ENCODE data around the gene NADK2. TPM values are rescaled to one million over a fixed set of nuclear protein-coding genes. Genes with fewer than 3 reads are reported as not detected.

Gene NADK2
- total RNA-seq, 1 donor from 2014 or later, result 18.4 TPM

DNA sequence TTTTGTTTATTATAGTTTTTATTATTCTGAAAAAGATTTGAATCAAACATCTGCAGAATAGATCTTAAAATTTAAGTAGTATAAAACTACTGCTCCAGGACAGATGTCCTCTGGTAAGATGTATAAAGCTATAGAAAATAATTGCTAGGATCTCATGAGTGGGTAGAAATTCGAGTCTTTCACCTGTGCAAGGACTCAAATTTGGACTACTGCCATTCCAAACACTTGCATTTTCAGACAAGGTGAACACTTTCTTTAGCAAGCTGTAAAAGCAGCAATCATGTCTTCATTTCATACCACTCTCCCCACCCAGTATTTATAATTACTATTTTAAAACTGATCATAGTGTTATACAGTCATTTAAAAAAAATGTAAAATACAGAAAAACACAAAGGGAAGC, 69.1 kb downstream of the NADK2 start:
- Histone ChIP-seq H3K36me3 (peaks cover 48 to 67% of the 10 kb centered on the region in 2 donors), H3K4me3 (no peak overlapping the region), H3K9me3 (no peaks in the 10 kb centered on the region), H3K4me1 (no peaks in the 10 kb centered on the region), H3K27ac (no peak overlapping the region), H3K27me3 (no peaks in the 10 kb centered on the region)
- TF ChIP-seq, protein P1, sequence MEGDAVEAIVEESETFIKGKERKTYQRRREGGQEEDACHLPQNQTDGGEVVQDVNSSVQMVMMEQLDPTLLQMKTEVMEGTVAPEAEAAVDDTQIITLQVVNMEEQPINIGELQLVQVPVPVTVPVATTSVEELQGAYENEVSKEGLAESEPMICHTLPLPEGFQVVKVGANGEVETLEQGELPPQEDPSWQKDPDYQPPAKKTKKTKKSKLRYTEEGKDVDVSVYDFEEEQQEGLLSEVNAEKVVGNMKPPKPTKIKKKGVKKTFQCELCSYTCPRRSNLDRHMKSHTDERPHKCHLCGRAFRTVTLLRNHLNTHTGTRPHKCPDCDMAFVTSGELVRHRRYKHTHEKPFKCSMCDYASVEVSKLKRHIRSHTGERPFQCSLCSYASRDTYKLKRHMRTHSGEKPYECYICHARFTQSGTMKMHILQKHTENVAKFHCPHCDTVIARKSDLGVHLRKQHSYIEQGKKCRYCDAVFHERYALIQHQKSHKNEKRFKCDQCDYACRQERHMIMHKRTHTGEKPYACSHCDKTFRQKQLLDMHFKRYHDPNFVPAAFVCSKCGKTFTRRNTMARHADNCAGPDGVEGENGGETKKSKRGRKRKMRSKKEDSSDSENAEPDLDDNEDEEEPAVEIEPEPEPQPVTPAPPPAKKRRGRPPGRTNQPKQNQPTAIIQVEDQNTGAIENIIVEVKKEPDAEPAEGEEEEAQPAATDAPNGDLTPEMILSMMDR (IDR thresholded peaks at IDR 0.05), result no peak
- intact Hi-C loops (cut with DNase I), result no loop called here
- DNase-seq (ENCODE audit: low spot score in 2 of 2), result no peak

DNA sequence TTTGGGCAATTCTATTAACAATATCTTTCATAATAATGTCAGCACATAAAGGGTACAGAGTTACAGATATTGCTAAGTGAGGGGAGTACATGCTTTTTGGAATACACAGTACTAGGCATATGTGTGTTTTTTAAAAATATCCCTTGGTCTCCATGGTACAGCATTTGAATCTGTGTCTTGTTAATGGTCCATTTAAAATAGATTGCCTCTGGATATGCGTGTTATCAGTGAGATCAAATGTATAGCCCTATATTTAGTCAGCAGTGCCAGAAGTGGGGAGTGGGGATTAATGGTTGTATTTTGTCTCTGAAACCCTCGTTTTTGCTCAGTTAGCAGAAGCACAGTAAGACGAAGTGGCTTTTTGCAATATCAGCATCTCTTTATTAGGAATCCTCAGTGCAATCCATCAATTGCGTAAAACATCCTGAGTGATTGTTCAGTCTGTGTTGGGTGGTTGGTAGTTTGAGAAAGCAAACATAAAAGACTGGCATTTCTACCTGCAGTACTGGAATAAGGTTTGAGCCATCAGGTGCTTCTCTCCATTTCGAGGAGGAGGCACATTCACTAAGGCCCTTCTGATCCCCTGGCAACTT, 70.8 kb downstream of the NADK2 start:
- no peak for DNase-seq (ENCODE audit: low spot score in 2 of 2)
- Histone ChIP-seq H3K27ac (no peak overlapping the region), H3K4me3 (no peak overlapping the region), H3K36me3 (peaks cover 52 to 73% of the 10 kb centered on the region in 2 donors), H3K9me3 (no peaks in the 10 kb centered on the region), H3K4me1 (no peaks in the 10 kb centered on the region), H3K27me3 (no peaks in the 10 kb centered on the region)
- intact Hi-C loops (cut with DNase I), result no loop called here
- TF ChIP-seq, protein P1 (IDR thresholded peaks at IDR 0.05), result no peak

DNA sequence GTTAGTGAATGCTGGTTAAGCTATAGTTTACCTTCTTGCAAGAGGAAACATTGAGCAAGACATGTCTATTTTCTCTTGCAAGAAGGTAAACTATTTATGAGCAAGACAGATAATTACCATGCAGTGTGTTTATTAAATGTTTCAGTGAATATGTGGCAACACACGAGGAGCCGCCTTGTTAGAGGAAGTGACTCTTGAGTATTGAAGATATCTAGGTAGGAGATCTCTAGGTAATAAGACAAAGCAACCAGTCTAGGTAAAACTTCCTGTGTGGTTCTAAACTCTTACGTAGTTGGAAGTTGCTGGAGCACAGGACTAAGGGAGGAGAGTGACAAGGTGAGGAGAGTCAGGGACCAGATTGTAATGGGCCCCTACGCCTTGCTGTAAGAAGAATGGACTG, 73.0 kb downstream of the NADK2 start:
- H3K27ac ChIP-seq, result no peak overlapping the region
- no peak overlapping the region for H3K4me3 ChIP-seq
- no peak for DNase-seq (ENCODE audit: low spot score in 2 of 2)
- no peaks in the 10 kb centered on the region for H3K4me1 ChIP-seq
- H3K27me3 ChIP-seq, result no peaks in the 10 kb centered on the region
- H3K36me3 ChIP-seq, result peaks cover 52 to 80% of the 10 kb centered on the region in 2 donors
- TF ChIP-seq, protein P1 (IDR thresholded peaks at IDR 0.05), result no peak
- no peaks in the 10 kb centered on the region for H3K9me3 ChIP-seq
- intact Hi-C loops (cut with DNase I), result no loop called here

DNA sequence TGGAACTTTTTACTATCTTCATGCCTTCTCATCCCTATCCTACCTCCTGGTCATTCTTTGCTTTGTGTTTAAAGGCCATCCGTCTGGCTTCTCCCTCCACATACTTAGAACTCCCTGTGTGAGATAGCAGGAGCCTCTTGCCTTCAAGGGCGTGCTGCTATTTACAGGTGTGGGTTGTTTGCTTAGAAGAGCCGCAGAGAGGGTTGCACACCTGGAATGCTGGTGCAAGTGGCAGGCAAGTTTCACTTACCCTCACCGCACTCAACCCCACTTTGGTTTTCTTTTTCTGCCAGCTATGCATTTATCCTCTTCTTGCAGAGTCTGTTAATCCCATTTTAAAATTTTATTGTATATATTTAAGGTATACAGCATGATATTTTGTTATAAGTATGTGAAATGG, 77.3 kb downstream of the NADK2 start:
- H3K9me3 ChIP-seq, result no peaks in the 10 kb centered on the region
- no peaks in the 10 kb centered on the region for H3K4me1 ChIP-seq
- H3K4me3 ChIP-seq, result no peak overlapping the region
- no peaks in the 10 kb centered on the region for H3K27me3 ChIP-seq
- no peak overlapping the region for H3K27ac ChIP-seq
- TF ChIP-seq, protein P1 (IDR thresholded peaks at IDR 0.05), result no peak
- intact Hi-C loops (cut with DNase I), result no loop called here
- H3K36me3 ChIP-seq, result peaks cover 35 to 66% of the 10 kb centered on the region in 2 donors
- no peak for DNase-seq (ENCODE audit: low spot score in 2 of 2)

DNA sequence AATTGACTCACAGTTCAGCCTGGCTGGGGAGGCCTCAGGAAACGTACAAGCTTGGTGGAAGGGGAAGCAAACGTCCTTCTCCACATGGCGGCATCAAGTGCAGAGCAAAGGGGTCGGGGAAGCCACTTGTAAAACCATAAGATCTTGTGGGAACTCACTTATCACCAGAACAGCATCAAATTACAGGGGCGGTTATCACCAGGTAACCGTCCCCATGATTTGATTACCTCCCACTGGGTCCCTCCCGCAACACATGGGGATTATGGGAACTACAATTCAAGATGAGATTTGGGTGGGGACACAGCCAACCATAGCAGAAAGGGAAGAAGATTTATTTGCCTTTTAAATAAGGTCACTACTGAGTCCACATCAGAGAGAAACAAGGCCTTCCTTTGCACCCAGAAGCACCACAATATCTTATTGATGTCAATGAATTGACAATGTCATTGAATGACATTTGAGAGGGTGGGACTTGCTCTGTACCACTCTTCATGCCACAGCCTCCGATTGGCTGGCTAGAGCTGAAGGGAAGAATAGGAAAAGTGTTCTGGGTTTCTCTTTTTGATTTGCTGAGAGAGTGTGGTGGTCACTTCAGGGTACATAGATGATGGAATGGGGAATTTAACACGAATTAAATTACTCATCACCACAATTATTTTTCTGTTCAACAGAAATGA, 78.8 kb downstream of the NADK2 start:
- intact Hi-C loops (cut with DNase I), result no loop called here
- H3K9me3 ChIP-seq, result no peaks in the 10 kb centered on the region
- H3K27ac ChIP-seq, result no peak overlapping the region
- H3K4me1 ChIP-seq, result no peaks in the 10 kb centered on the region
- DNase-seq (ENCODE audit: low spot score in 2 of 2), result no peak
- no peak overlapping the region for H3K4me3 ChIP-seq
- peaks cover 29 to 60% of the 10 kb centered on the region in 2 donors for H3K36me3 ChIP-seq
- TF ChIP-seq, protein P1 (IDR thresholded peaks at IDR 0.05), result no peak
- H3K27me3 ChIP-seq, result no peaks in the 10 kb centered on the region

All from ascending aorta (tissue), 2 donors.